DND-41 (cell line): Measurements from ENCODE around the gene DGKG.

Experiments
- ATAC-seq: fragments of 200-7000 bp; cut with Tn5 transposase; 3 replicates; pipeline ENCODE4 v1.9.1; 2021; ENCODE audit warnings: low read depth; ENCODE audit not compliant: insufficient read depth
- DNase-seq: peaks from one replicate; pipeline ENCODE4 v3.0.0-alpha.2; 2020
- H2AFZ ChIP-seq: 2 replicates; pipeline ENCODE4 v1.6.0; 2012; ENCODE audit warnings: low read depth, low read length
- H3K27ac ChIP-seq: 2 replicates; pipeline ENCODE4 v1.5.1; 2012; ENCODE audit warnings: low read length, inconsistent platforms
- H3K27me3 ChIP-seq: fragments of 200-600 bp; sonication (generic); 2 replicates; pipeline ENCODE4 v1.6.0; 2012; ENCODE audit warnings: low read length, mild to moderate bottlenecking, inconsistent platforms; ENCODE audit not compliant: insufficient read depth, poor library complexity
- H3K36me3 ChIP-seq: 2 replicates; pipeline ENCODE4 v1.5.1; 2012; ENCODE audit warnings: low read length, inconsistent platforms; ENCODE audit not compliant: insufficient read depth
- H3K4me1 ChIP-seq: 2 replicates; pipeline ENCODE4 v1.5.1; 2012; ENCODE audit warnings: mild to moderate bottlenecking, low read length; ENCODE audit not compliant: insufficient read depth
- H3K4me2 ChIP-seq: 2 replicates; pipeline ENCODE4 v1.6.0; 2012; ENCODE audit warnings: mild to moderate bottlenecking, moderate library complexity, low read length, inconsistent platforms; ENCODE audit not compliant: insufficient read depth
- H3K4me3 ChIP-seq, 2 experiments: fragments of 200-600 bp in 1 of 2; shearing (Covaris generic) in 1 of 2; 2 replicates each; pipeline ENCODE4 v1.5.1; 2012 to 2016; ENCODE audit warnings: inconsistent platforms in 2 of 2, low read length in 2 of 2, mild to moderate bottlenecking in 2 of 2, low read depth in 1 of 2, moderate library complexity in 1 of 2
- H3K79me2 ChIP-seq: 2 replicates; pipeline ENCODE4 v1.6.0; 2012; ENCODE audit warnings: low read length, inconsistent platforms; ENCODE audit not compliant: insufficient read depth
- H3K9ac ChIP-seq: 2 replicates; pipeline ENCODE4 v1.6.0; 2012; ENCODE audit warnings: low read depth, mild to moderate bottlenecking, inconsistent platforms, low read length, moderate library complexity
- H3K9me3 ChIP-seq: 2 replicates; pipeline ENCODE4 v1.5.1; 2012; ENCODE audit warnings: low read length, moderate library complexity, mild to moderate bottlenecking, inconsistent platforms; ENCODE audit not compliant: insufficient read depth, severe bottlenecking
- H4K20me1 ChIP-seq: 2 replicates; pipeline ENCODE4 v1.6.0; 2012; ENCODE audit warnings: low read length; ENCODE audit not compliant: insufficient read depth
- EZH2 ChIP-seq: IDR thresholded peaks from 3 replicates; pipeline ENCODE4 v1.6.1; 2012; ENCODE audit warnings: borderline replicate concordance, low read depth, mild to moderate bottlenecking, moderate library complexity, low read length, inconsistent platforms; ENCODE audit not compliant: severe bottlenecking
- TF ChIP-seq, protein P1 (sequence below): IDR thresholded peaks from 2 replicates; pipeline ENCODE4 v1.5.1; 2012; ENCODE audit warnings: borderline replicate concordance, low read length, moderate library complexity, mild to moderate bottlenecking; ENCODE audit not compliant: poor library complexity, severe bottlenecking; ENCODE audit errors: extremely low read depth

Gene DGKG

DNA sequence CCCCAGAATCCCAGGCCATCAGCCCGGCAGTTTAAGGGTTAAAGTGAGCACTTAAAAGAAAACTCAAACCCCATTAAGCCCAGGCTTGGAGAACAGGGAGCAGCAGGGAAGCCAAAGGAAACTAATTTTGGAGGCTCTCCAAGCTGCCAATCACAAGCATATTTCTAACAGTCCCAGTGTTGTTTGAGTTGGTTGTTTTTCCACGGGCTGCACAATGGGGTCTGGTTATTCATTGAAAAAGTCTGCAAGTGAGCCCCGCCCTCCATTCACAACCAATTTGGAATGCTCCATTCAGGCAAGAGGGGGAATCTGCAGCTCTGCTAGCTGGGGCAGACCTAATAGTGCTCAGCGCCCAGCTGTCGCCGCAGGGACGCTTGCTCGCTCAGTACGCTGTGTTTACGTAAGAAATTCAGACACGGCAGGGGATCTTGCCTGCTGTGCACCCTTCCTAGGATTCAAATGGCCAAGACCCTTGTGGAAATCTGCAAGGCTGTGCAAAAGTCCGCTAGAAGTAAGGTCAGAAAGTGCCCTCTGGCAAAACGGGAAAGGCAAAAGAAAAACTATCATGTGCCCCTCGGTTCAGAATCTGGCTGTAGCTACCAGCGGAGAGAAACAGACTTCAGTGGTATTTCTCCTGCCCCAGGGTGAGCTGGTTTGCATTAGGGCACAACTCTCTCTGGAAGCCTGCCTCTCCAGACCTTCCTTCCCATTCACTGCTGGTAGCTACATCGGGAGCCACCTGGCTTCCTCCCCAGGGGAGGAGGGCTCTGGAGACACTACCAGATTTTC is 264.2 kb downstream of the DGKG start:
- Histone ChIP-seq H3K9me3 (no peaks in the 10 kb centered on the region), H3K9ac (no peak overlapping the region), H3K4me2 (no peak overlapping the region), H3K36me3 (peaks cover 8% of the 10 kb centered on the region; the same call in 1 of the 2 replicates), H3K79me2 (no peaks in the 10 kb centered on the region), H3K4me3 (no peak overlapping the region), H3K27me3 (no peaks in the 10 kb centered on the region), H3K27ac (no peak overlapping the region), H3K4me1 (no peaks in the 10 kb centered on the region), H4K20me1 (peaks cover 13% of the 10 kb centered on the region), H2AFZ (no peak overlapping the region)
- TF ChIP-seq, protein P1, sequence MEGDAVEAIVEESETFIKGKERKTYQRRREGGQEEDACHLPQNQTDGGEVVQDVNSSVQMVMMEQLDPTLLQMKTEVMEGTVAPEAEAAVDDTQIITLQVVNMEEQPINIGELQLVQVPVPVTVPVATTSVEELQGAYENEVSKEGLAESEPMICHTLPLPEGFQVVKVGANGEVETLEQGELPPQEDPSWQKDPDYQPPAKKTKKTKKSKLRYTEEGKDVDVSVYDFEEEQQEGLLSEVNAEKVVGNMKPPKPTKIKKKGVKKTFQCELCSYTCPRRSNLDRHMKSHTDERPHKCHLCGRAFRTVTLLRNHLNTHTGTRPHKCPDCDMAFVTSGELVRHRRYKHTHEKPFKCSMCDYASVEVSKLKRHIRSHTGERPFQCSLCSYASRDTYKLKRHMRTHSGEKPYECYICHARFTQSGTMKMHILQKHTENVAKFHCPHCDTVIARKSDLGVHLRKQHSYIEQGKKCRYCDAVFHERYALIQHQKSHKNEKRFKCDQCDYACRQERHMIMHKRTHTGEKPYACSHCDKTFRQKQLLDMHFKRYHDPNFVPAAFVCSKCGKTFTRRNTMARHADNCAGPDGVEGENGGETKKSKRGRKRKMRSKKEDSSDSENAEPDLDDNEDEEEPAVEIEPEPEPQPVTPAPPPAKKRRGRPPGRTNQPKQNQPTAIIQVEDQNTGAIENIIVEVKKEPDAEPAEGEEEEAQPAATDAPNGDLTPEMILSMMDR = no peak
- no peak for TF ChIP-seq EZH2
- DNase-seq = no peak
- no peak for ATAC-seq

DNA sequence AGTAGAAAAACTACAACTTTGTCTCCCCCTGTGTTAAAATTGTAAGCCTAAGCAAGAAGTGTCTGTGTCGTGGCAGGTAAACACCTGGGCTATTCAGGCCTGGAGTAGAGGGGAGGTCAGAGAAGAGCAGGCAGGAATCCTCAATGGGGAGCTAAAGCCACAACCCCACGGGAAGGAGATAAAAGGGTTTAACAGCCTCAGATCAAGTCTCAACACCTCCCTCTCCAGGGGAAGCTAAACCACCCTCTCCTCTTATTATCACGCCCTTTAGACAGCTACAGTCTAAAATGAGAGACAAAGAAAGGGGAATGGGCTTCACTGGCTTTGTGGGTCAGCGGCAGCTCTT is 264.7 kb downstream of the DGKG start:
- H2AFZ ChIP-seq = no peak overlapping the region
- no peak overlapping the region for H3K27ac ChIP-seq
- no peaks in the 10 kb centered on the region for H3K79me2 ChIP-seq
- no peak overlapping the region for H3K9ac ChIP-seq
- no peaks in the 10 kb centered on the region for H3K27me3 ChIP-seq
- DNase-seq = no peak
- H3K4me2 ChIP-seq = no peak overlapping the region
- no peaks in the 10 kb centered on the region for H3K4me1 ChIP-seq
- no peaks in the 10 kb centered on the region for H3K9me3 ChIP-seq
- H3K4me3 ChIP-seq = no peak overlapping the region
- 0 out of 3 replicates have a peak, but pooled peaks have one; percentile 47 for ATAC-seq
- peaks cover 15% of the 10 kb centered on the region for H4K20me1 ChIP-seq
- H3K36me3 ChIP-seq = peaks cover 8% of the 10 kb centered on the region; the same call in 1 of the 2 replicates
- TF ChIP-seq, protein P1 = no peak
- TF ChIP-seq EZH2 = no peak
